Endothelial cell of umbilical vein (primary cell): ENCODE data around the gene SPIRE1.

ENCODE experiments used
- EZH2 ChIP-seq: IDR thresholded peaks from 2 replicates; pipeline ENCODE4 v1.6.1; 2012; ENCODE audit warnings: borderline replicate concordance, low read depth, mild to moderate bottlenecking, moderate library complexity, low read length, inconsistent platforms; ENCODE audit not compliant: severe bottlenecking
- GATA2 ChIP-seq: IDR thresholded peaks from 2 replicates; pipeline ENCODE4 v1.7.0; 2011; ENCODE audit warnings: low read depth, mild to moderate bottlenecking, moderate library complexity, mixed read lengths, low read length; ENCODE audit not compliant: insufficient read length, insufficient read depth
- JUN ChIP-seq: IDR thresholded peaks from 2 replicates; pipeline ENCODE4 v1.6.1; 2011; ENCODE audit warnings: borderline replicate concordance, low read depth; ENCODE audit not compliant: insufficient read length, insufficient read depth
- MYC ChIP-seq: IDR thresholded peaks from one replicate; pipeline ENCODE4 v1.6.1; 2011; ENCODE audit warnings: mild to moderate bottlenecking, low read depth, low read length
- POLR2A ChIP-seq: IDR thresholded peaks from 2 replicates; pipeline ENCODE4 v1.6.1; 2012; ENCODE audit warnings: low read depth, mild to moderate bottlenecking, control low read depth, low read length
- POLR2AphosphoS5 ChIP-seq: IDR thresholded peaks from 2 replicates; pipeline ENCODE4 v1.6.1; 2012; ENCODE audit warnings: low read depth, mild to moderate bottlenecking, control low read depth, low read length, moderate library complexity; ENCODE audit not compliant: insufficient read depth
- TF ChIP-seq, protein P1 (sequence below): IDR thresholded peaks from 2 replicates; pipeline ENCODE4 v1.6.1; 2011; ENCODE audit not compliant: insufficient read depth, insufficient read length
- TF ChIP-seq, protein P2 (sequence below), 2 donors: IDR thresholded peaks; 1 replicate in 1 of 2; 2 replicates in 1 of 2; pipeline ENCODE4 v1.5.1; 2011; ENCODE audit warnings: low read length in 2 of 2, mild to moderate bottlenecking in 2 of 2, moderate library complexity in 2 of 2, control low read depth in 1 of 2, inconsistent platforms in 1 of 2, low read depth in 1 of 2; ENCODE audit not compliant: insufficient read depth in 1 of 2; ENCODE audit errors: extremely low read depth in 1 of 2

DNA sequence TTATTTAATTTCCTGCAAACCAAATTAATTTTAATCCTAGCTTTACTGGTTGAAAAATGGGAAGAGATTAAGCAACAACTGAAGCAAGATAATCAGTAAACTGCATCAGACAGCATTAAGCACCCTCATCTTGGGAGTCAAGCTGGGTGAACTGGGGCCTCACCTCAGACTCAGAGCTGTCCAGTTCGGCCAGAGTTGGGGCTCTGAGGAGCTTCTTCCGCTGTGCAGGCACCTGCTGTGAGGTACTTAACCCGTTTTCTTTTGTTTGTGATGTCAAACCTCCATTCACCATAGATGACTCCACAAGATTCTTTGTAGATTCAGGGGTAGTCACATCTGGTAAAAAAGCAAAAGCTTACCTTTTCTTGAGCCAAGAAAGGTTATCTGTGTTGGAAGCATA is 178.4 kb downstream of the SPIRE1 start:
- TF ChIP-seq POLR2A (no peak), EZH2 (no peak), JUN (no peak), MYC (no peak), POLR2AphosphoS5 (no peak), GATA2 (no peak)
- TF ChIP-seq, protein P1, sequence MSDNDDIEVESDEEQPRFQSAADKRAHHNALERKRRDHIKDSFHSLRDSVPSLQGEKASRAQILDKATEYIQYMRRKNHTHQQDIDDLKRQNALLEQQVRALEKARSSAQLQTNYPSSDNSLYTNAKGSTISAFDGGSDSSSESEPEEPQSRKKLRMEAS = no peak
- TF ChIP-seq, protein P2, sequence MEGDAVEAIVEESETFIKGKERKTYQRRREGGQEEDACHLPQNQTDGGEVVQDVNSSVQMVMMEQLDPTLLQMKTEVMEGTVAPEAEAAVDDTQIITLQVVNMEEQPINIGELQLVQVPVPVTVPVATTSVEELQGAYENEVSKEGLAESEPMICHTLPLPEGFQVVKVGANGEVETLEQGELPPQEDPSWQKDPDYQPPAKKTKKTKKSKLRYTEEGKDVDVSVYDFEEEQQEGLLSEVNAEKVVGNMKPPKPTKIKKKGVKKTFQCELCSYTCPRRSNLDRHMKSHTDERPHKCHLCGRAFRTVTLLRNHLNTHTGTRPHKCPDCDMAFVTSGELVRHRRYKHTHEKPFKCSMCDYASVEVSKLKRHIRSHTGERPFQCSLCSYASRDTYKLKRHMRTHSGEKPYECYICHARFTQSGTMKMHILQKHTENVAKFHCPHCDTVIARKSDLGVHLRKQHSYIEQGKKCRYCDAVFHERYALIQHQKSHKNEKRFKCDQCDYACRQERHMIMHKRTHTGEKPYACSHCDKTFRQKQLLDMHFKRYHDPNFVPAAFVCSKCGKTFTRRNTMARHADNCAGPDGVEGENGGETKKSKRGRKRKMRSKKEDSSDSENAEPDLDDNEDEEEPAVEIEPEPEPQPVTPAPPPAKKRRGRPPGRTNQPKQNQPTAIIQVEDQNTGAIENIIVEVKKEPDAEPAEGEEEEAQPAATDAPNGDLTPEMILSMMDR (IDR thresholded peaks at IDR 0.05; ENCODE audit: extremely low read depth in 1 of 2, insufficient read depth in 1 of 2, low read depth in 1 of 2, low read length in 2 of 2) = no peak
